HepG2 (cell line): ENCODE results near the gene MLYCD. TPM values are rescaled to one million over a fixed set of nuclear protein-coding genes. Genes with fewer than 3 reads are reported as not detected.

ENCODE experiments used
- ATAC-seq: fragments of 200-7000 bp; cut with Tn5 transposase; 3 replicates; pipeline ENCODE4 v1.9.1; 2020; ENCODE audit warnings: mild to moderate bottlenecking, moderate library complexity
- BruUV-seq: library from RNA; stranded (reverse); fragments of 400-500 nt; replicated peaks from 2 replicates; lab custom pipeline; 2021; lab: Mats Ljungman, UMichigan
- CTCF ChIA-PET: fragments of 300-600 bp; formaldehyde crosslinking; extraction: SDS; loops from one replicate; lab custom pipeline; 2021; ENCODE audit warnings: low total read pairs, inconsistent platforms, low intra/inter-chr PET ratio; lab: Yijun Ruan, JAX
- POLR2A ChIA-PET: fragments of 350-600 bp; sonication (Branson Sonifier 250); formaldehyde crosslinking; loops from one replicate; lab custom pipeline; 2020; ENCODE audit warnings: antibody characterized with exemption, inconsistent platforms; lab: Yijun Ruan, JAX
- DNase-seq: peaks from one replicate; pipeline ENCODE4 v3.0.0-alpha.2; 2015; ENCODE audit warnings: low spot score
- FAIRE-seq: peaks from 3 replicates; lab custom pipeline; 2011; peaks lifted over from hg19 to GRCh38; lab: Jason Lieb, UNC
- H2AFZ ChIP-seq: one replicate; pipeline ENCODE4 v1.6.1; 2011; ENCODE audit warnings: low read length, inconsistent platforms
- H3K27ac ChIP-seq: fragments of 300-600 bp; 3 replicates; pipeline ENCODE4 v1.8.0; 2011; ENCODE audit warnings: mixed run types, mild to moderate bottlenecking, mixed read lengths, low read length, inconsistent platforms; ENCODE audit not compliant: insufficient read depth; ENCODE audit errors: extremely low read length
- H3K27me3 ChIP-seq, 2 experiments: fragments of 200-600 bp in 1 of 2; 2 replicates in 1 of 2; 3 replicates in 1 of 2; pipeline versions ENCODE4 v1.6.0 to v1.8.0; 2011; ENCODE audit warnings: low read length in 2 of 2, mild to moderate bottlenecking in 2 of 2, moderate library complexity in 2 of 2, inconsistent platforms in 1 of 2; ENCODE audit not compliant: insufficient read depth in 2 of 2, control insufficient read depth in 1 of 2
- H3K36me3 ChIP-seq, 2 experiments: fragments of 200-600 bp in 1 of 2; replicated peaks in 1 of 2; 2 replicates in 1 of 2; 3 replicates in 1 of 2; pipeline versions ENCODE4 v1.5.1 to v1.8.0; 2011; ENCODE audit warnings: low read length in 2 of 2, inconsistent platforms in 1 of 2; ENCODE audit not compliant: insufficient read depth in 2 of 2, control insufficient read depth in 1 of 2
- H3K4me1 ChIP-seq: 2 replicates; pipeline ENCODE4 v1.5.1; 2012; ENCODE audit warnings: low read length, inconsistent platforms; ENCODE audit not compliant: insufficient read depth
- H3K4me2 ChIP-seq: 2 replicates; pipeline ENCODE4 v1.6.0; 2011; ENCODE audit warnings: low read depth, low read length, inconsistent platforms
- H3K4me3 ChIP-seq, 3 experiments: fragments of 200-600 bp in 1 of 3; sonication (generic), shearing (Covaris generic) in 1 of 3; replicated peaks in 1 of 3; 2 replicates each; pipeline ENCODE4 v1.5.1; 2011 to 2016; ENCODE audit warnings: low read length in 3 of 3, inconsistent platforms in 2 of 3, low read depth in 2 of 3, mild to moderate bottlenecking in 2 of 3, control low read depth in 1 of 3, mixed read lengths in 1 of 3; ENCODE audit not compliant: insufficient read depth in 1 of 3
- H3K79me2 ChIP-seq: one replicate; pipeline ENCODE4 v1.6.1; 2011; ENCODE audit warnings: low read length, inconsistent platforms; ENCODE audit not compliant: insufficient read depth
- H3K9ac ChIP-seq: 2 replicates; pipeline ENCODE4 v1.6.0; 2011; ENCODE audit warnings: mild to moderate bottlenecking, low read depth, low read length, inconsistent platforms; ENCODE audit not compliant: insufficient read depth
- H3K9me3 ChIP-seq: 2 replicates; pipeline ENCODE4 v1.5.1; 2012; ENCODE audit warnings: mild to moderate bottlenecking, low read length
- H4K20me1 ChIP-seq: 2 replicates; pipeline ENCODE4 v1.6.0; 2011; ENCODE audit warnings: inconsistent platforms, mild to moderate bottlenecking, low read length, moderate library complexity; ENCODE audit not compliant: insufficient read depth
- KDM6A ChIP-seq: IDR thresholded peaks from 2 replicates; pipeline ENCODE4 v1.6.1; 2016; ENCODE audit warnings: low read depth
- KLF15 ChIP-seq: sonication (generic); formaldehyde crosslinking; IDR thresholded peaks from 2 replicates; pipeline ENCODE4 v1.8.1; 2023; ENCODE audit warnings: borderline replicate concordance, mild to moderate bottlenecking, inconsistent platforms, missing genetic modification reagents, mixed read lengths
- MAZ ChIP-seq, 2 experiments: sonication (generic) in 1 of 2; formaldehyde crosslinking in 1 of 2; IDR thresholded peaks; 2 replicates each; pipeline versions ENCODE4 v1.5.0 to v1.6.1; 2012 to 2020; ENCODE audit warnings: low read depth in 2 of 2, mild to moderate bottlenecking in 2 of 2, borderline replicate concordance in 1 of 2, improper control_type of control experiment in 1 of 2, low read length in 1 of 2, missing genetic modification reagents in 1 of 2, moderate library complexity in 1 of 2
- NBN ChIP-seq: fragments of 450-650 bp; conservative IDR thresholded peaks from 2 replicates; pipeline ENCODE4 v1.6.1; 2017
- NFIC ChIP-seq: IDR thresholded peaks from 2 replicates; pipeline ENCODE4 v1.6.1; 2012; ENCODE audit warnings: mild to moderate bottlenecking, low read length, inconsistent platforms
- ZNF761 ChIP-seq: sonication (generic); formaldehyde crosslinking; conservative IDR thresholded peaks from 2 replicates; pipeline ENCODE4 v1.4.0; 2020; ENCODE audit warnings: mild to moderate bottlenecking, missing genetic modification reagents
- WGBS: methylation state at CpG from one replicate; pipeline ENCODE4 v1.1.6; 2017; ENCODE audit warnings: low lambda C conversion rate; 5-methylcytosine and 5-hydroxymethylcytosine counted together
- in situ Hi-C: cut with HindIII; loops from 2 replicates; pipeline ENCODE4 v1.10.0; 2017; ENCODE audit warnings: low pct_unique_long_range_greater_than_20kb; ENCODE audit not compliant: extremely low pct_ligation_motif_present
- intact Hi-C: fragments of 100-400 bp; cut with micrococcal nuclease; formaldehyde crosslinking; loops from one replicate; pipeline ENCODE4 v1.10.0; 2022; ENCODE audit not compliant: unreplicated experiment
- polyA plus RNA-seq, 8 experiments: library from polyadenylated mRNA; depleted of rRNA in 3 of 8; stranded (reverse) in 7 of 8; unstranded in 1 of 8; fragments of >200 nt; fragmentation: Illumina TruSeq in 4 of 8; extraction: Trizol in 4 of 8; gene quantifications; 2 replicates each; pipeline versions ENCODE4 v1.2.1 to v1.2.3, GENCODE V29; 2011 to 2016; ENCODE audit warnings: low read depth in 4 of 8, missing spikeins in 1 of 8, mixed read lengths in 1 of 8; ENCODE audit not compliant: insufficient read depth in 1 of 8
- total RNA-seq, 5 experiments: library from RNA; depleted of rRNA; stranded (reverse); fragments of >200 nt; fragmentation: Illumina TruSeq; extraction: Trizol; gene quantifications; 2 replicates each; pipeline ENCODE4 v1.2.3, GENCODE V29; 2016; ENCODE audit warnings: low read depth in 1 of 5
- TF ChIP-seq, protein P1 (sequence below): sonication (generic); formaldehyde crosslinking; IDR thresholded peaks from 2 replicates; pipeline ENCODE4 v1.4.0; 2020; ENCODE audit warnings: missing genetic modification reagents, borderline replicate concordance
- TF ChIP-seq, protein P2 (sequence below): sonication (generic); formaldehyde crosslinking; IDR thresholded peaks from 2 replicates; pipeline ENCODE4 v1.4.0; 2020; ENCODE audit warnings: low read depth, mild to moderate bottlenecking, missing genetic modification reagents
- TF ChIP-seq, protein P3 (sequence below): IDR thresholded peaks from 2 replicates; pipeline ENCODE4 v1.6.1; 2016; ENCODE audit warnings: missing genetic modification reagents, missing compliant biosample characterization
- TF ChIP-seq, protein P4 (sequence below): sonication (generic); formaldehyde crosslinking; IDR thresholded peaks from 2 replicates; pipeline ENCODE4 v1.5.1; 2020; ENCODE audit warnings: missing genetic modification reagents, mild to moderate bottlenecking, borderline replicate concordance

Gene MLYCD
- total and polyA plus RNA-seq, 2 of the 13 experiments (the other 11 are each of a cell fraction or from before 2014, with no cell fraction given) = 1.8 to 4.0 TPM

DNA sequence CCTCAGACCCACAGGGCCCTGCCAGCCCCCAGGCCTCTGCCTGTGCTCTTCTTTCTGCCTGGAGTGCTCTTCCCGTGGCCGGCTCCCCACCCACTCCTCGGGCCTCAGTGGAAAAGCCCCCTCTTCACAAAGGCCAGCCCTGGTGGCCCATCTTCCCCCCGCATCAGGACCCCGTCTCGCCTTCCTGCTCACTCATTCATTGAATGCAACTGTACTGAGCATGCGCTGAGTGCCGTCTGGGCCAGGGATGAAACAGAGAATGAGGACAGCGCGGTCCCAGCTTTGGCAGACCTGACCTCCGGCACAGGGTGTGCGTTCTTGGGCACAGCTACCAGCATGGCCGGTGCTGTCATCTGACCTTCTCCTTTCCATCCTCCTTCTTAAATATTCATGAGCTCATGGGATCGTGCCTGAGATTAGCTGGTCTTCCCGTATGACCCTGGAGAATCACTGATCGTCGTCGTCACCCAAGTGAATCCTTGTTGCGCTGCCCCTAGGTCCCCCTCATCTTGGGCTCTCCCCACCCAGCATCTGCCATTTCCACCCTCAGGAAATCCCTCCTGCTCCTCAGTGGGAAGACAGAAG lies 37.8 kb downstream of the MLYCD start:
- H3K4me1 ChIP-seq = peaks cover 52% of the 10 kb centered on the region
- no peaks in the 10 kb centered on the region for H4K20me1 ChIP-seq
- no peak overlapping the region for H3K27ac ChIP-seq
- H3K9me3 ChIP-seq = no peaks in the 10 kb centered on the region
- no peaks in the 10 kb centered on the region for H3K36me3 ChIP-seq
- no peak overlapping the region for H2AFZ ChIP-seq
- 75% methylated on average over 18 of the region's 19 CpGs for WGBS
- no peak for DNase-seq
- no peak for TF ChIP-seq NBN
- TF ChIP-seq ZNF761 (CRISPR knock-in tag) = no peak
- TF ChIP-seq, protein P1, sequence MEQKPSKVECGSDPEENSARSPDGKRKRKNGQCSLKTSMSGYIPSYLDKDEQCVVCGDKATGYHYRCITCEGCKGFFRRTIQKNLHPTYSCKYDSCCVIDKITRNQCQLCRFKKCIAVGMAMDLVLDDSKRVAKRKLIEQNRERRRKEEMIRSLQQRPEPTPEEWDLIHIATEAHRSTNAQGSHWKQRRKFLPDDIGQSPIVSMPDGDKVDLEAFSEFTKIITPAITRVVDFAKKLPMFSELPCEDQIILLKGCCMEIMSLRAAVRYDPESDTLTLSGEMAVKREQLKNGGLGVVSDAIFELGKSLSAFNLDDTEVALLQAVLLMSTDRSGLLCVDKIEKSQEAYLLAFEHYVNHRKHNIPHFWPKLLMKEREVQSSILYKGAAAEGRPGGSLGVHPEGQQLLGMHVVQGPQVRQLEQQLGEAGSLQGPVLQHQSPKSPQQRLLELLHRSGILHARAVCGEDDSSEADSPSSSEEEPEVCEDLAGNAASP (CRISPR knock-in tag) = no peak
- no peak for TF ChIP-seq KDM6A
- TF ChIP-seq MAZ (IDR thresholded peaks at IDR 0.05; ENCODE audit: borderline replicate concordance, low read depth, low read length) = no peak
- TF ChIP-seq MAZ (CRISPR knock-in tag; IDR thresholded peaks at IDR 0.05; ENCODE audit: low read depth) = no peak
- TF ChIP-seq, protein P2, sequence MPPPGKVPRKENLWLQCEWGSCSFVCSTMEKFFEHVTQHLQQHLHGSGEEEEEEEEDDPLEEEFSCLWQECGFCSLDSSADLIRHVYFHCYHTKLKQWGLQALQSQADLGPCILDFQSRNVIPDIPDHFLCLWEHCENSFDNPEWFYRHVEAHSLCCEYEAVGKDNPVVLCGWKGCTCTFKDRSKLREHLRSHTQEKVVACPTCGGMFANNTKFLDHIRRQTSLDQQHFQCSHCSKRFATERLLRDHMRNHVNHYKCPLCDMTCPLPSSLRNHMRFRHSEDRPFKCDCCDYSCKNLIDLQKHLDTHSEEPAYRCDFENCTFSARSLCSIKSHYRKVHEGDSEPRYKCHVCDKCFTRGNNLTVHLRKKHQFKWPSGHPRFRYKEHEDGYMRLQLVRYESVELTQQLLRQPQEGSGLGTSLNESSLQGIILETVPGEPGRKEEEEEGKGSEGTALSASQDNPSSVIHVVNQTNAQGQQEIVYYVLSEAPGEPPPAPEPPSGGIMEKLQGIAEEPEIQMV (CRISPR knock-in tag) = no peak
- TF ChIP-seq KLF15 (CRISPR knock-in tag) = no peak
- TF ChIP-seq, protein P3, sequence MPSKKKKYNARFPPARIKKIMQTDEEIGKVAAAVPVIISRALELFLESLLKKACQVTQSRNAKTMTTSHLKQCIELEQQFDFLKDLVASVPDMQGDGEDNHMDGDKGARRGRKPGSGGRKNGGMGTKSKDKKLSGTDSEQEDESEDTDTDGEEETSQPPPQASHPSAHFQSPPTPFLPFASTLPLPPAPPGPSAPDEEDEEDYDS (CRISPR knock-in tag) = no peak
- TF ChIP-seq, protein P4, sequence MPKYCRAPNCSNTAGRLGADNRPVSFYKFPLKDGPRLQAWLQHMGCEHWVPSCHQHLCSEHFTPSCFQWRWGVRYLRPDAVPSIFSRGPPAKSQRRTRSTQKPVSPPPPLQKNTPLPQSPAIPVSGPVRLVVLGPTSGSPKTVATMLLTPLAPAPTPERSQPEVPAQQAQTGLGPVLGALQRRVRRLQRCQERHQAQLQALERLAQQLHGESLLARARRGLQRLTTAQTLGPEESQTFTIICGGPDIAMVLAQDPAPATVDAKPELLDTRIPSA (CRISPR knock-in tag) = no peak
- no peak for TF ChIP-seq NFIC
- no peak for FAIRE-seq
- H3K4me2 ChIP-seq = no peak overlapping the region
- no peak for ATAC-seq
- intact Hi-C loops = no loop called here
- in situ Hi-C loops = no loop called here
- no peak overlapping the region for H3K9ac ChIP-seq
- ChIA-PET CTCF (no interaction called here), POLR2A (interaction anchor here (0.8 to 3.9 kb wide), 3 partner anchors 11 to 17 kb away, joined by 3 to 16 read pairs (median 3); partner anchors contain the start of gene OSGIN1)
- H3K4me3 ChIP-seq = no peak overlapping the region
- H3K27me3 ChIP-seq = peaks cover 8 to 69% of the 10 kb centered on the region in 2 experiments; a peak in 3 of 5 replicates
- no TSS peak for BruUV-seq
- H3K79me2 ChIP-seq = no peaks in the 10 kb centered on the region
